Esophagus squamous epithelium (tissue), 5 donors: Measurements from ENCODE around the gene RGR. TPM values are rescaled to one million over a fixed set of nuclear protein-coding genes. Genes with fewer than 3 reads are reported as not detected.

ENCODE experiments used
- DNase-seq: peaks from one replicate; lab custom pipeline; 2025; lab: John Stamatoyannopoulos, UW
- H3K27ac ChIP-seq, 4 donors: fragments of 200-600 bp; sonication (generic); one replicate each; pipeline ENCODE4 v1.5.1; 2016 to 2019; ENCODE audit warnings: mild to moderate bottlenecking in 1 of 4
- H3K27me3 ChIP-seq, 4 donors: fragments of 200-600 bp; sonication (generic); 1 replicate in 3 of 4; 2 replicates in 1 of 4; pipeline versions ENCODE4 v1.5.1 to v1.6.0; 2017 to 2021; ENCODE audit warnings: antibody characterized with exemption in 1 of 4
- H3K36me3 ChIP-seq, 3 donors: fragments of 200-600 bp; sonication (generic); one replicate each; pipeline ENCODE4 v1.5.1; 2016 to 2019
- H3K4me1 ChIP-seq, 3 donors: fragments of 200-600 bp; sonication (generic); one replicate each; pipeline ENCODE4 v1.5.1; 2017 to 2019
- H3K4me3 ChIP-seq, 4 donors: fragments of 200-600 bp; sonication (generic); 1 replicate in 3 of 4; 2 replicates in 1 of 4; pipeline ENCODE4 v1.5.1; 2016 to 2019; ENCODE audit warnings: mild to moderate bottlenecking in 2 of 4, moderate library complexity in 1 of 4
- H3K9me3 ChIP-seq, 3 donors: fragments of 200-600 bp; sonication (generic); one replicate each; pipeline ENCODE4 v1.5.1; 2016 to 2019
- CTCF ChIP-seq, 6 experiments: fragments of 450-650 bp in 4 of 6; fragments of 200-600 bp in 2 of 6; sonication (generic) in 2 of 6; IDR thresholded peaks; one replicate each; pipeline ENCODE4 v1.5.1; 2016 to 2019; ENCODE audit warnings: antibody characterized with exemption in 6 of 6, mild to moderate bottlenecking in 4 of 6, moderate library complexity in 4 of 6
- POLR2A ChIP-seq, 4 donors: fragments of 450-650 bp; IDR thresholded peaks; one replicate each; pipeline ENCODE4 v1.6.1; 2017; ENCODE audit warnings: antibody characterized with exemption in 4 of 4, mild to moderate bottlenecking in 4 of 4, moderate library complexity in 3 of 4
- WGBS, 2 donors: methylation state at CpG; one replicate each; pipeline ENCODE4 v1.1.5; 2018; 5-methylcytosine and 5-hydroxymethylcytosine counted together
- intact Hi-C: fragments of 100-400 bp; cut with DNase I; formaldehyde crosslinking; loops from one replicate; pipeline ENCODE4 v1.15.0; 2022
- total RNA-seq, 4 donors: library from RNA; depleted of rRNA; stranded (reverse); fragments of >200 nt; gene quantifications; one replicate each; pipeline ENCODE4 v1.1.0, GENCODE V29; 2016
- donor health status: DM: yes; HTN: yes; CAD: no.

The RGR gene
- total RNA-seq, 4 donors from 2014 or later = 0.09 to 0.57 TPM; not detected in 2

GRCh38 chr10:84204610-84205009 is 40.2 kb upstream of the RGR start:
- peaks cover 0 to 22% (median 0%) of the 10 kb centered on the region in 3 donors for H3K36me3 ChIP-seq
- no peaks in the 10 kb centered on the region for H3K9me3 ChIP-seq
- TF ChIP-seq POLR2A (IDR thresholded peaks at IDR 0.05) (no peak), CTCF (IDR thresholded peaks at IDR 0.05) (no peak)
- no peak for DNase-seq
- 85 to 96% methylated on average over 4 of the region's 4 CpGs for WGBS, 2 donors
- no peaks in the 10 kb centered on the region for H3K4me1 ChIP-seq
- no peak overlapping the region for H3K4me3 ChIP-seq
- H3K27ac ChIP-seq = no peak overlapping the region
- intact Hi-C loops = loop anchor here (5.0 kb wide), 1 partner anchor 57 kb away; no protein-coding TSS in a partner anchor
- no peaks in the 10 kb centered on the region for H3K27me3 ChIP-seq

- WGBS, 2 donors = 31 to 38% methylated on average over 8 of the region's 8 CpGs
- H3K27ac ChIP-seq = no peak overlapping the region
- H3K4me1 ChIP-seq = no peaks in the 10 kb centered on the region
- no peaks in the 10 kb centered on the region for H3K27me3 ChIP-seq
- no peaks in the 10 kb centered on the region for H3K9me3 ChIP-seq
- DNase-seq = no peak
- no peak overlapping the region for H3K4me3 ChIP-seq
- TF ChIP-seq CTCF (IDR thresholded peaks at IDR 0.05) (peak; percentile 32 to 93 (median 76)), POLR2A (IDR thresholded peaks at IDR 0.05) (no peak)
- H3K36me3 ChIP-seq = peaks cover 0 to 21% (median 0%) of the 10 kb centered on the region in 3 donors
- intact Hi-C loops = loop anchor here (5.0 kb wide), 1 partner anchor 58 kb away; no protein-coding TSS in a partner anchor
Observed at GRCh38 chr10:84205049-84205852, 39.6 kb upstream of the RGR start.

- 67 to 88% methylated on average over 5 to 6 of the region's 6 CpGs for WGBS, 2 donors
- Histone ChIP-seq H3K27ac (no peak overlapping the region), H3K9me3 (no peaks in the 10 kb centered on the region), H3K36me3 (peaks cover 0 to 15% (median 0%) of the 10 kb centered on the region in 3 donors), H3K4me1 (no peaks in the 10 kb centered on the region), H3K4me3 (no peak overlapping the region), H3K27me3 (no peaks in the 10 kb centered on the region)
- TF ChIP-seq POLR2A (IDR thresholded peaks at IDR 0.05) (no peak), CTCF (IDR thresholded peaks at IDR 0.05) (no peak)
- DNase-seq = no peak
- intact Hi-C loops = loop anchor here (5.0 kb wide), 1 partner anchor 59 kb away; no protein-coding TSS in a partner anchor
Observed at GRCh38 chr10:84205853-84206525, 38.9 kb upstream of the RGR start.

- WGBS, 2 donors = 80 to 87% methylated on average over 4 to 5 of the region's 10 CpGs
- TF ChIP-seq POLR2A (IDR thresholded peaks at IDR 0.05) = no peak
- Histone ChIP-seq H3K4me1 (no peaks in the 10 kb centered on the region), H3K9me3 (no peaks in the 10 kb centered on the region), H3K27me3 (no peaks in the 10 kb centered on the region), H3K4me3 (no peak overlapping the region), H3K36me3 (peaks cover 0 to 26% (median 0%) of the 10 kb centered on the region in 3 donors), H3K27ac (no peak overlapping the region)
- intact Hi-C loops = loop anchor here (5.0 kb wide), 1 partner anchor 61 kb away; no protein-coding TSS in a partner anchor
- no peak for DNase-seq
Observed at GRCh38 chr10:84208023-84208422, 36.8 kb upstream of the RGR start.

GRCh38 chr10:84211566-84211965 is 33.3 kb upstream of the RGR start:
- H3K9me3 ChIP-seq = no peaks in the 10 kb centered on the region
- no peaks in the 10 kb centered on the region for H3K27me3 ChIP-seq
- TF ChIP-seq CTCF (IDR thresholded peaks at IDR 0.05) = no peak
- TF ChIP-seq POLR2A (IDR thresholded peaks at IDR 0.05) = no peak
- no peak overlapping the region for H3K4me3 ChIP-seq
- WGBS, 2 donors = 50% methylated on average over 1 of the region's 2 CpGs; no CpG with 5 or more reads in 1 of the 2 donors
- DNase-seq = no peak
- peaks cover 0 to 29% (median 0%) of the 10 kb centered on the region in 3 donors for H3K36me3 ChIP-seq
- intact Hi-C loops = no loop called here
- H3K4me1 ChIP-seq = no peaks in the 10 kb centered on the region
- H3K27ac ChIP-seq = no peak overlapping the region
